Activated CD4-positive, alpha-beta T cell treated with anti-CD3 and anti-CD28 coated beads, Interleukin-2, amount 10 ng/mL, durations not matched to agents 24 days and 14 days (primary cell): ENCODE results near the gene MID1. TPM values are rescaled to one million over a fixed set of nuclear protein-coding genes. Genes with fewer than 3 reads are reported as not detected.

Experiments
- DNase-seq: peaks from one replicate; pipeline ENCODE4 v3.0.0; 2022
- H3K27ac Mint-ChIP-seq: one replicate; pipeline ENCODE4 v1.8.0; 2022; ENCODE audit warnings: mild to moderate bottlenecking, mixed read lengths
- H3K27me3 Mint-ChIP-seq: one replicate; pipeline ENCODE4 v1.8.0; 2022; ENCODE audit warnings: mixed read lengths
- H3K36me3 Mint-ChIP-seq: one replicate; pipeline ENCODE4 v1.8.0; 2022; ENCODE audit warnings: low read depth, mild to moderate bottlenecking, mixed read lengths
- H3K4me1 Mint-ChIP-seq: one replicate; pipeline ENCODE4 v1.8.0; 2021; ENCODE audit warnings: mixed read lengths
- H3K4me3 Mint-ChIP-seq: one replicate; pipeline ENCODE4 v1.8.0; 2022; ENCODE audit warnings: mild to moderate bottlenecking, moderate library complexity, mixed read lengths
- H3K9me3 Mint-ChIP-seq: one replicate; pipeline ENCODE4 v1.8.0; 2021; ENCODE audit warnings: mixed read lengths
- intact Hi-C: fragments of 100-400 bp; cut with micrococcal nuclease; formaldehyde crosslinking; loops from one replicate; pipeline ENCODE4 v1.15.1; 2023
- total RNA-seq: library from RNA; stranded (reverse); gene quantifications from 2 replicates; pipeline ENCODE4 v1.2.3, GENCODE V29; 2022

The MID1 gene
- total RNA-seq, 1 donor from 2014 or later, result not detected

DNA sequence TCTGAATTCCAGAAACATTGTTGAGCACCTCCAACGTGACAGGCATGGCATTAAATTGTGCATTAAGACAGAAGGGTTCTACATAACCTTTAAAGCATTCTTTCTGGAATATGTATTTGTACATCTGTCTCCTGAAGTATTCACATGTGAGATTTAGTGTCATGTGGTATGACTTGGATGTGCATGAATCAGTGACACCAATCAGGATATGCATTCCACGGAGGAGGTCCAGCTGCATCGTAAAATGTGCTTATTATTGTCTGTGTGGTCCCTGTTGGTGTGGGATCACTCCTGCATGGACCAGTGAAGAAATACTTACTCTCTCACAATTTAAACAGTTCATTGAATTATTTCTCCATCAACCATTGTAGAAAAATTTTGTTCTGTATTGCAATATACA lies 149.0 kb downstream of the MID1 start:
- DNase-seq, result no peak
- Mint-ChIP-seq H3K4me3 (no peak overlapping the region), H3K4me1 (no peaks in the 10 kb centered on the region), H3K9me3 (no peaks in the 10 kb centered on the region), H3K36me3 (no peaks in the 10 kb centered on the region), H3K27ac (no peak overlapping the region), H3K27me3 (no peaks in the 10 kb centered on the region)
- intact Hi-C loops, result no loop called here

DNA sequence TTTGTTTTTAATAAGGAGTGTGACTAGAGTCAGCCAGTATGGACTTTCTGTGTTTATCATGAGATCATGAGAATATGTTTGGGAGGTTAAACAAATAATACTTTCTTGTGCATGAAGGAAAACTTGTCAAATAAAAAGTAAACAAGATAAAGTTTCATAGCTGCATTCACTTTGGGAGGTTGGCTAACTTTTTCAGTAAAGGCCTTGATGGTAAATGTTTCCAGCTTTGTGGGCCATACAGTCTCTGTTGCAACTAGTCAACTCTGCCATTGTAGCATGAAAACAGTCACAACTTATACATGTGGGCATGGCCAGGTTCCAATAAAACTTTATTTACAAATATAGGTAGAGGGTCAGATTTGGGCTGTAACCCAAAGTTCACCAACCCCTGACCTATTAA lies 150.4 kb downstream of the MID1 start:
- H3K9me3 Mint-ChIP-seq, result no peaks in the 10 kb centered on the region
- DNase-seq, result no peak
- intact Hi-C loops, result no loop called here
- no peaks in the 10 kb centered on the region for H3K27me3 Mint-ChIP-seq
- no peak overlapping the region for H3K27ac Mint-ChIP-seq
- H3K4me3 Mint-ChIP-seq, result no peak overlapping the region
- no peaks in the 10 kb centered on the region for H3K36me3 Mint-ChIP-seq
- no peaks in the 10 kb centered on the region for H3K4me1 Mint-ChIP-seq

GRCh38 chrX:10467793-10468192 lies 152.6 kb downstream of the MID1 start:
- no peaks in the 10 kb centered on the region for H3K9me3 Mint-ChIP-seq
- DNase-seq, result no peak
- H3K27me3 Mint-ChIP-seq, result no peaks in the 10 kb centered on the region
- H3K36me3 Mint-ChIP-seq, result no peaks in the 10 kb centered on the region
- intact Hi-C loops, result no loop called here
- no peaks in the 10 kb centered on the region for H3K4me1 Mint-ChIP-seq
- H3K27ac Mint-ChIP-seq, result no peak overlapping the region
- no peak overlapping the region for H3K4me3 Mint-ChIP-seq

- H3K9me3 Mint-ChIP-seq, result no peaks in the 10 kb centered on the region
- H3K27me3 Mint-ChIP-seq, result no peaks in the 10 kb centered on the region
- no peak overlapping the region for H3K27ac Mint-ChIP-seq
- intact Hi-C loops, result no loop called here
- no peak for DNase-seq
- no peaks in the 10 kb centered on the region for H3K36me3 Mint-ChIP-seq
- H3K4me3 Mint-ChIP-seq, result no peak overlapping the region
- no peaks in the 10 kb centered on the region for H3K4me1 Mint-ChIP-seq
These were observed 155.1 kb downstream of the MID1 start for GRCh38 chrX:10465254-10465653.

GRCh38 chrX:10457092-10457491 lies 163.3 kb downstream of the MID1 start:
- Mint-ChIP-seq H3K4me3 (no peak overlapping the region), H3K27ac (no peak overlapping the region), H3K27me3 (no peaks in the 10 kb centered on the region), H3K36me3 (no peaks in the 10 kb centered on the region), H3K9me3 (no peaks in the 10 kb centered on the region), H3K4me1 (no peaks in the 10 kb centered on the region)
- no peak for DNase-seq
- intact Hi-C loops, result no loop called here

DNA sequence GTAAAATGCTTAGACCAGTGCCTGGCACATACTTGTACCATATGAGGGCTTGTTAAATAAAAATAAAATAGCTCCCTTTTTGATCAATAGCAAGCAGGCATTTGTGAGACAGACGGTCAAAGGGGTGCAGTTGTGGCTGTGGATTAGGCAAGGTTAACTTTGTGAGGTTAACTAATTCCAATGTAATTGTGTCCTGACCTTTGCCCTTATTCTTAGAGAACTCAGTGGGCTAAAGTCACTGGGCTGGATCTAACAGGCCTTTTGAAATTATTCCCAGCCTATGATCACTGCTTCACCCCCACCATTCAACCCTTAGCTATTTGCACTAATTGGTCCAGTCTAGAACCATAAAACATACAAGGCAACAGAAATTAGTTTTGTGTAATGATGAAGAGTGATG lies 166.4 kb downstream of the MID1 start:
- no peaks in the 10 kb centered on the region for H3K4me1 Mint-ChIP-seq
- intact Hi-C loops, result no loop called here
- no peak for DNase-seq
- H3K27ac Mint-ChIP-seq, result no peak overlapping the region
- H3K4me3 Mint-ChIP-seq, result no peak overlapping the region
- no peaks in the 10 kb centered on the region for H3K36me3 Mint-ChIP-seq
- H3K27me3 Mint-ChIP-seq, result no peaks in the 10 kb centered on the region
- H3K9me3 Mint-ChIP-seq, result no peaks in the 10 kb centered on the region

GRCh38 chrX:10450959-10451355 lies 169.4 kb downstream of the MID1 start:
- DNase-seq, result no peak
- H3K4me3 Mint-ChIP-seq, result no peak overlapping the region
- H3K4me1 Mint-ChIP-seq, result no peaks in the 10 kb centered on the region
- H3K36me3 Mint-ChIP-seq, result no peaks in the 10 kb centered on the region
- no peaks in the 10 kb centered on the region for H3K27me3 Mint-ChIP-seq
- intact Hi-C loops, result no loop called here
- H3K27ac Mint-ChIP-seq, result no peak overlapping the region
- no peaks in the 10 kb centered on the region for H3K9me3 Mint-ChIP-seq

DNA sequence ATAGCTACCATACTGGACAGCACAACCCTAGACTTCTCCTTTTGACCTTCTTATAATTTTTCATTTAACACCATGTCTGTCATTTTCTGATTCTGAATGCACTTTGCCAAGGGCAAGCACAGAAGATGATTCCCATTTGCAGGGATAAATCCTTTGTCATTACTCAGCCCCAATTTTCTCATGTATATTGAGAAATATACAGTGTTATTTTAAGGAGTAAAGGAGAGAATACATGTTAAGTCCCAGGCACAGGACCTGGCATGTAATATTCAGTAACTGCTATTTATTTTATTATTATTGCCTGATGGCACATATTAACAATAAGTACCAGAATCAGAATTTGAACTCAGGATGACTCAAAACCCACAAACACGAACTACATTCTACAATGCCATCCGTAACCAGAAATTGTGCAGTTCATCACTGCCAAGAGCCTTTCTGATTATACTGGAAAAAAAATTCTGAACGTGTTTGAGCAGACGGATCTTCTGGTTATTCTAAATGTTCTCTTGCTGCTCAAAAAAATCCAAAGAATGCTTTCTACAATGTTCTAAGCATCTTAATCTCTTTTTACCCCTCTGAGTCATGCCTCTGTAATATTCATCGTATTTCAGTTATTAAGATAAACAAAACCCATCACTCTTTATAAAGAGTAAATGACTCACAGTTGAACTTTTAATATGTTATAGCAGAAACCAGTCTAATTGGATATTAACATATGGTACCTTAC lies 170.0 kb downstream of the MID1 start:
- intact Hi-C loops, result no loop called here
- Mint-ChIP-seq H3K27me3 (no peaks in the 10 kb centered on the region), H3K36me3 (no peaks in the 10 kb centered on the region), H3K4me1 (no peaks in the 10 kb centered on the region), H3K27ac (no peak overlapping the region), H3K9me3 (no peaks in the 10 kb centered on the region), H3K4me3 (no peak overlapping the region)
- DNase-seq, result no peak

GRCh38 chrX:10447564-10448214 lies 172.7 kb downstream of the MID1 start:
- no peaks in the 10 kb centered on the region for H3K4me1 Mint-ChIP-seq
- no peaks in the 10 kb centered on the region for H3K27me3 Mint-ChIP-seq
- DNase-seq, result no peak
- no peak overlapping the region for H3K4me3 Mint-ChIP-seq
- intact Hi-C loops, result no loop called here
- no peaks in the 10 kb centered on the region for H3K36me3 Mint-ChIP-seq
- no peaks in the 10 kb centered on the region for H3K9me3 Mint-ChIP-seq
- H3K27ac Mint-ChIP-seq, result no peak overlapping the region

DNA sequence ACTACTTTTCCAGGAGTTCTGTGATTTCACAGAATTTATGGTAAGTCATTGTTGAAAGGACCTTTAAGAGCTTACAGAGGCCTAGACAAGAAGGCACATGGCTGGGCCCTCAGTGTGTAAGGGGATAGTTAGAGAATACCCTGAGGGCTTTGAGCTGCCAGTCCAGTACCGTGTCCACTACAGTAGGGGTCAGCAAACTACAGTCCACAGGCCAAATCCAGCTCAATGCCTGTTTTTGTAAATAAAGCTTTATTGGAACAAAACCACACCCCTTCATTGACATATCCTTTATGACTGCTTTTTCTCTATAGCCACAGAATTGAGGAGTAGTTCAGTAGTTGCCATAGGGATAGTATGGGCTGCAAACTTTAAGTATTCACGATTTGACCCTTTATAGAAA lies 176.2 kb downstream of the MID1 start:
- intact Hi-C loops, result no loop called here
- Mint-ChIP-seq H3K4me1 (no peaks in the 10 kb centered on the region), H3K36me3 (no peaks in the 10 kb centered on the region), H3K27ac (no peak overlapping the region), H3K9me3 (no peaks in the 10 kb centered on the region), H3K27me3 (no peaks in the 10 kb centered on the region), H3K4me3 (no peak overlapping the region)
- no peak for DNase-seq

- DNase-seq, result no peak
- Mint-ChIP-seq H3K27me3 (no peaks in the 10 kb centered on the region), H3K36me3 (no peaks in the 10 kb centered on the region), H3K4me1 (no peaks in the 10 kb centered on the region), H3K9me3 (no peaks in the 10 kb centered on the region), H3K4me3 (no peak overlapping the region), H3K27ac (no peak overlapping the region)
- intact Hi-C loops, result no loop called here
These were observed 178.9 kb downstream of the MID1 start for GRCh38 chrX:10441464-10441863.

- H3K9me3 Mint-ChIP-seq, result no peaks in the 10 kb centered on the region
- H3K27me3 Mint-ChIP-seq, result no peaks in the 10 kb centered on the region
- intact Hi-C loops, result no loop called here
- no peaks in the 10 kb centered on the region for H3K36me3 Mint-ChIP-seq
- no peaks in the 10 kb centered on the region for H3K4me1 Mint-ChIP-seq
- DNase-seq, result no peak
- no peak overlapping the region for H3K4me3 Mint-ChIP-seq
- H3K27ac Mint-ChIP-seq, result no peak overlapping the region
These were observed 187.0 kb downstream of the MID1 start for GRCh38 chrX:10433296-10433965.

- Mint-ChIP-seq H3K4me1 (no peaks in the 10 kb centered on the region), H3K27me3 (no peaks in the 10 kb centered on the region), H3K4me3 (no peak overlapping the region), H3K9me3 (no peaks in the 10 kb centered on the region), H3K27ac (no peak overlapping the region), H3K36me3 (no peaks in the 10 kb centered on the region)
- intact Hi-C loops, result no loop called here
- DNase-seq, result no peak
These were observed 190.5 kb downstream of the MID1 start for GRCh38 chrX:10429908-10430307.

GRCh38 chrX:10427249-10427648 lies 193.1 kb downstream of the MID1 start:
- Mint-ChIP-seq H3K27ac (no peak overlapping the region), H3K27me3 (no peaks in the 10 kb centered on the region), H3K4me3 (no peak overlapping the region), H3K9me3 (no peaks in the 10 kb centered on the region), H3K4me1 (no peaks in the 10 kb centered on the region), H3K36me3 (no peaks in the 10 kb centered on the region)
- intact Hi-C loops, result no loop called here
- no peak for DNase-seq
